Measurements from ENCODE around the gene GOT1. TPM values are rescaled to one million over a fixed set of nuclear protein-coding genes. Genes with fewer than 3 reads are reported as not detected.

The GOT1 gene
- total RNA-seq, 4 donors from 2014 or later = 8.5 to 54.8 (median 24.3) TPM

GRCh38 chr10:99443500-99443899 is 13.1 kb upstream of the GOT1 start:
- WGBS, 2 donors = 65 to 66% methylated on average over 3 of the region's 3 CpGs
- no peak overlapping the region for H3K4me3 ChIP-seq (ENCODE audit: low read depth, poor library complexity, severe bottlenecking)
- intact Hi-C loops (cut with DNase I; ENCODE audit: low total_unique reads) = no loop called here
- DNase-seq (ENCODE audit: low spot score in 2 of 2) = no peak
- TF ChIP-seq POLR2A (IDR thresholded peaks at IDR 0.05) = no peak
- TF ChIP-seq CTCF (IDR thresholded peaks at IDR 0.05) = no peak

- intact Hi-C loops (cut with DNase I; ENCODE audit: low total_unique reads) = no loop called here
- 84 to 88% methylated on average over 5 of the region's 5 CpGs for WGBS, 2 donors
These were observed 12.0 kb upstream of the GOT1 start for GRCh38 chr10:99442394-99442793.

DNA sequence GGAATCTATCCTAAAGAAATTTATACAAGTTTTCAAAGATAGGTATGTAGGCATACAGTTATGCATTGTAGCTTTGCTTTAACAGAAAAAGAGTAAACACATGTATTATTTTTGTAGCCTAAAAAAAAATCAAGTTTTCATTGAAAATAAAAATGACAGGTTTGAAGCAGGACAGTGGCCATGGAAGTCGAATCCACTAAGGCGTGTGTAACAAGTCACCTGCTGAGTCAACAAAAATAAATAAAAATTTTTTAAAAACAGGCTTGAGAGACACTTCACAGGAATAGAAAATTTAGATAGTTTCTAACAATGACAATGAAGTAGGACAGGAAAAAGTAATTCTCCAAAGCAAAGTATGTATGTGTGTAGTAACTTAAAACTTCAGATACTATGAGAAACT is 8.5 kb upstream of the GOT1 start:
- H3K4me3 ChIP-seq (ENCODE audit: low read depth, poor library complexity, severe bottlenecking) = no peak overlapping the region
- 91 to 93% methylated on average over 2 of the region's 2 CpGs for WGBS, 2 donors
- no peak for DNase-seq (ENCODE audit: low spot score in 2 of 2)
- TF ChIP-seq CTCF (IDR thresholded peaks at IDR 0.05) (no peak), POLR2A (IDR thresholded peaks at IDR 0.05) (no peak)
- intact Hi-C loops (cut with DNase I; ENCODE audit: low total_unique reads) = loop anchor here (5.0 to 10.0 kb wide), 2 partner anchors 123 to 176 kb away; no protein-coding TSS in a partner anchor

More at GRCh38 chr10:99442394-99442793, 12.0 kb upstream of the GOT1 start:
- DNase-seq (ENCODE audit: low spot score in 2 of 2) = no peak
- TF ChIP-seq CTCF (IDR thresholded peaks at IDR 0.05) (no peak), POLR2A (IDR thresholded peaks at IDR 0.05) (no peak)
- no peak overlapping the region for H3K4me3 ChIP-seq (ENCODE audit: low read depth, poor library complexity, severe bottlenecking)

GRCh38 chr10:99435986-99436638 is 5.7 kb upstream of the GOT1 start:
- 40 to 41% methylated on average over 5 of the region's 5 CpGs for WGBS, 2 donors
- DNase-seq (ENCODE audit: low spot score in 2 of 2) = no peak
- TF ChIP-seq CTCF (IDR thresholded peaks at IDR 0.05) (no peak), POLR2A (IDR thresholded peaks at IDR 0.05) (no peak)
- intact Hi-C loops (cut with DNase I; ENCODE audit: low total_unique reads) = loop anchor here (5.0 to 10.0 kb wide), 2 partner anchors 126 to 179 kb away; no protein-coding TSS in a partner anchor
- no peak overlapping the region for H3K4me3 ChIP-seq (ENCODE audit: low read depth, poor library complexity, severe bottlenecking)

GRCh38 chr10:99433378-99434020 is 3.1 kb upstream of the GOT1 start:
- intact Hi-C loops (cut with DNase I; ENCODE audit: low total_unique reads) = loop anchor here (10.0 kb wide), 1 partner anchor 181 kb away; no protein-coding TSS in a partner anchor
- DNase-seq (ENCODE audit: low spot score in 2 of 2) = no peak
- 17 to 27% methylated on average over 1 of the region's 1 CpG for WGBS, 2 donors
- no peak overlapping the region for H3K4me3 ChIP-seq (ENCODE audit: low read depth, poor library complexity, severe bottlenecking)
- TF ChIP-seq POLR2A (IDR thresholded peaks at IDR 0.05) = no peak
- TF ChIP-seq CTCF (IDR thresholded peaks at IDR 0.05) = no peak
